Cardiac muscle cell (in vitro differentiated cells and primary cell): ENCODE data around the gene SETDB2. TPM values are rescaled to one million over a fixed set of nuclear protein-coding genes. Genes with fewer than 3 reads are reported as not detected.

Experiments used
- DNase-seq, 2 donors: peaks; one replicate each; pipeline versions ENCODE4 v3.0.0 to v3.0.0-alpha.2; 2010 to 2017; ENCODE audit warnings: low read depth in 1 of 2, low spot score in 1 of 2
- H3K27ac ChIP-seq: fragments of 200-600 bp; sonication (generic); 2 replicates; pipeline ENCODE4 v1.5.1; 2016
- H3K27me3 ChIP-seq: fragments of 200-600 bp; sonication (generic); 2 replicates; pipeline ENCODE4 v1.6.0; 2016; ENCODE audit warnings: control low read depth
- H3K36me3 ChIP-seq: fragments of 200-600 bp; sonication (generic); 2 replicates; pipeline ENCODE4 v1.5.1; 2016; ENCODE audit warnings: control low read depth
- H3K4me1 ChIP-seq: fragments of 200-600 bp; sonication (generic); 2 replicates; pipeline ENCODE4 v1.8.1; 2017; ENCODE audit warnings: low read depth, mild to moderate bottlenecking, mixed run types
- H3K4me3 ChIP-seq: fragments of 200-600 bp; sonication (generic); 2 replicates; pipeline ENCODE4 v1.5.1; 2016; ENCODE audit warnings: mild to moderate bottlenecking
- H3K9me3 ChIP-seq: fragments of 200-600 bp; sonication (generic); 2 replicates; pipeline ENCODE4 v1.5.1; 2017; ENCODE audit warnings: low read depth, mild to moderate bottlenecking, control low read depth
- polyA plus RNA-seq: library from polyadenylated mRNA; unstranded; fragments of >200 nt; fragmentation: Nextera tagmentation; extraction: Ambion mirVana; gene quantifications from 2 replicates; pipeline ENCODE4 v1.2.1, GENCODE V29; 2016
- total RNA-seq: library from RNA; depleted of rRNA; stranded (reverse); fragments of >200 nt; gene quantifications from 2 replicates; pipeline ENCODE4 v1.2.3, GENCODE V29; 2016
- TF ChIP-seq, protein P1 (sequence below): IDR thresholded peaks from 2 replicates; pipeline ENCODE4 v1.5.1; 2012; ENCODE audit warnings: low read depth, mild to moderate bottlenecking, low read length

The SETDB2 gene
- total and polyA plus RNA-seq, 2 experiments from 2014 or later: 7.5 to 12.4 TPM

GRCh38 chr13:49410477-49410876, 33.6 kb upstream of the SETDB2 start:
- TF ChIP-seq, protein P1, sequence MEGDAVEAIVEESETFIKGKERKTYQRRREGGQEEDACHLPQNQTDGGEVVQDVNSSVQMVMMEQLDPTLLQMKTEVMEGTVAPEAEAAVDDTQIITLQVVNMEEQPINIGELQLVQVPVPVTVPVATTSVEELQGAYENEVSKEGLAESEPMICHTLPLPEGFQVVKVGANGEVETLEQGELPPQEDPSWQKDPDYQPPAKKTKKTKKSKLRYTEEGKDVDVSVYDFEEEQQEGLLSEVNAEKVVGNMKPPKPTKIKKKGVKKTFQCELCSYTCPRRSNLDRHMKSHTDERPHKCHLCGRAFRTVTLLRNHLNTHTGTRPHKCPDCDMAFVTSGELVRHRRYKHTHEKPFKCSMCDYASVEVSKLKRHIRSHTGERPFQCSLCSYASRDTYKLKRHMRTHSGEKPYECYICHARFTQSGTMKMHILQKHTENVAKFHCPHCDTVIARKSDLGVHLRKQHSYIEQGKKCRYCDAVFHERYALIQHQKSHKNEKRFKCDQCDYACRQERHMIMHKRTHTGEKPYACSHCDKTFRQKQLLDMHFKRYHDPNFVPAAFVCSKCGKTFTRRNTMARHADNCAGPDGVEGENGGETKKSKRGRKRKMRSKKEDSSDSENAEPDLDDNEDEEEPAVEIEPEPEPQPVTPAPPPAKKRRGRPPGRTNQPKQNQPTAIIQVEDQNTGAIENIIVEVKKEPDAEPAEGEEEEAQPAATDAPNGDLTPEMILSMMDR: no peak
- no peak for DNase-seq
- H3K27ac ChIP-seq: no peak overlapping the region
- no peaks in the 10 kb centered on the region for H3K36me3 ChIP-seq
- H3K9me3 ChIP-seq: no peaks in the 10 kb centered on the region
- H3K4me3 ChIP-seq: no peak overlapping the region
- no peaks in the 10 kb centered on the region for H3K27me3 ChIP-seq
- H3K4me1 ChIP-seq: peaks cover 9% of the 10 kb centered on the region

DNA sequence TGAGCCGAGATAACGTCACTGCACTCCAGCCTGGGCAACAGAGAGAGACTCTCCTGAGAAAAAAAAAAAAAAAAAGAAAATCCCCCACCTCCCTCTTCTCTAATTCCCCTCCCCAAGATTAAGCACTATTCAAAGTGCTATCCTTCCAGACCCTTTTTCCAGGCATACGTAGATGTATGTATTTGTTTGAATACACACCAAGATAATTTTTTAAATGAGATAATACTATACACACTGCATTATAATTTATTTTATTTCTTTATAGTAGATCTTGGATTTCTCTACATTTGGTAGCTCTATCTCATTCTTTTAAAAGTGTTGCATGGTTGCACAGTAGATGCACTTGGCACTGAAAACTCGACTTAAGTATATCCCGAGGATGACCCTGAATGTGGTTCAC, 32.7 kb upstream of the SETDB2 start:
- TF ChIP-seq, protein P1: no peak
- H3K4me1 ChIP-seq: peaks cover 9% of the 10 kb centered on the region
- no peak overlapping the region for H3K27ac ChIP-seq
- no peaks in the 10 kb centered on the region for H3K27me3 ChIP-seq
- no peaks in the 10 kb centered on the region for H3K9me3 ChIP-seq
- H3K36me3 ChIP-seq: no peaks in the 10 kb centered on the region
- no peak for DNase-seq
- H3K4me3 ChIP-seq: no peak overlapping the region

DNA sequence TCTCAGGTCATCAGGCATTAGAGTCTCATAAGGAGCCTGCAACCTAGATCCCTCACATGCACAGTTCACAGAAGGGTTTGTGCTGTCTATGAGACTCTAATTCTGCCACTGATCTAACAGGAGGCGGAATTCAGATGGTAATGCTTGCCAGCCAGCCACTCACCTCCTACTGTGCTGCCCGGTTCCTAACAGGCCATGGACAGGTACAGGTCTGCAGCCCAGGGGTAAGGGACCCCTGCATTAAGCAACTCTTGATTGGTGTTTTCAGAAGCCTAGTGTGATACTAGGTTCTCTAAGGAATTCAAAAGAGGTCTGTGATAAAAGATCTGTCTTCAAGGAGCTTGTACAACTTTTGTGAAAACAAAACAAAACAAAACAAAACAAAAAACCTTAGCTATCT, 31.3 kb upstream of the SETDB2 start:
- DNase-seq: no peak
- H3K36me3 ChIP-seq: no peaks in the 10 kb centered on the region
- H3K4me3 ChIP-seq: no peak overlapping the region
- H3K27me3 ChIP-seq: no peaks in the 10 kb centered on the region
- no peaks in the 10 kb centered on the region for H3K9me3 ChIP-seq
- TF ChIP-seq, protein P1: no peak
- peaks cover 9% of the 10 kb centered on the region for H3K4me1 ChIP-seq
- no peak overlapping the region for H3K27ac ChIP-seq

DNA sequence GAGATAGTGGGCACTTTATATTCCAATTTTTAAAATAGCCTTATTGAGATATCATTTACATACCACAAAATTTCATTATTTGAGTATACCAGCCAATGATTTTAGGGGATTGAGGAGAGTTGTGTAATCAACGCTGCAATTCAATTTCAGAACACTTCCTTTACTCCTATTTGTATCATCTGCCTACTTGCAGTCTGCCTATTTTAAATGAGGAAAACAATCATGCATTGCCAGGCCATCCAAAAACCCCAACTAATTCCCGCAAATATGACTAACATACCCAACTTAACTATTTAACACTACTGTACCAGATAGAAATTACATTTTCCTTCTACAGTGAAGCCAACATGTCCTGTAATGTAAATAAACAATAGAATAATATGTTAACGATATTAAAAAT, 26.9 kb upstream of the SETDB2 start:
- no peak overlapping the region for H3K4me3 ChIP-seq
- TF ChIP-seq, protein P1: no peak
- H3K9me3 ChIP-seq: no peaks in the 10 kb centered on the region
- no peaks in the 10 kb centered on the region for H3K36me3 ChIP-seq
- H3K27ac ChIP-seq: no peak overlapping the region
- DNase-seq: no peak
- no peaks in the 10 kb centered on the region for H3K27me3 ChIP-seq
- no peaks in the 10 kb centered on the region for H3K4me1 ChIP-seq

- H3K36me3 ChIP-seq: no peaks in the 10 kb centered on the region
Measured at GRCh38 chr13:49418206-49418605, 25.9 kb upstream of the SETDB2 start.

More at GRCh38 chr13:49418206-49418605, 25.9 kb upstream of the SETDB2 start:
- H3K4me3 ChIP-seq: no peak overlapping the region
- no peaks in the 10 kb centered on the region for H3K9me3 ChIP-seq
- H3K27me3 ChIP-seq: no peaks in the 10 kb centered on the region
- no peaks in the 10 kb centered on the region for H3K4me1 ChIP-seq
- TF ChIP-seq, protein P1: no peak
- no peak overlapping the region for H3K27ac ChIP-seq
- DNase-seq: no peak
